ENCODE data around the gene NRDC. TPM values are rescaled to one million over a fixed set of nuclear protein-coding genes. Genes with fewer than 3 reads are reported as not detected.
"Not testable (repeated sequence)": the region's sequence is repeated elsewhere in the genome, so short reads cannot be mapped to it uniquely, and the experiment has no call there.

Gene NRDC
- total RNA-seq, 2 donors from 2014 or later = 88.0 to 108 TPM

- DNase-seq (ENCODE audit: low spot score) = no peak
Measured at GRCh38 chr1:51851882-51852396, 26.6 kb downstream of the NRDC start.

DNA sequence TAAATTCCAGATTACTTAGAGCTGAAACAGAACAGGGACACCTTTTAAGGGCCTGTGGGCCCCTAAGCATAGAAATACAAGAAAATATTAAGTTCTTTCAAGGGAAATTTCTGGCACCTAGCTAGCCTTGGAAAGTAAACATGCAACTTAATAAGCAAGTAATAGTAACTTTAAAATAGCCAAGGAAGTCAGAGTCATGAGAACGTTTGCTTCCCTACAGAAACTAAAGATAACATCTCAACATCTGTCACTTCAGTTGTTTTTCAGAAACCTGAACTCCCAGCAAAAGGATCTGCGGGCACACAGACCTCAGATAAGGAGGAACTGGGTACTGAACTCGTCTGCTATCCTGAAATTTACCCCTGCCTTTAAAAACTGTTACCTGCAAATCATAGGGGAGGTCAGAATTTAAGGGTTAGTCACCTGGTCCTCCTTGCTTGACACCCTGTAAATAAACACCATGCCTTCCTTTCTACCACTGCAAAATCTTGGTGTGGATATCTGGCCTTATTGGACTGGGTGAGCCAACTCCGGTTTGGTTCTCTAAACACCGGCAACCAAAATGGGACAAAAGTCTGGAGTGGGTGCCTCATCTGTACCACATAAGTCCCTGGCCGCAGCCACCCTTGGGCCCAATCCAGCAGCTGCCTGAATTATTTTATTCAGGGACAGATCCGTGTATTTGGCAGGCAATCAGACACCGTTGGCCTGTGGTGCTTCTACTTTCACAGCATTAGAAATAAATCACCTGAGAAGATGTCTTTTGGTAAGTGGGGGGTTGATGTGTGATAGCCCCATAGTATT lies 27.9 kb downstream of the NRDC start:
- DNase-seq (ENCODE audit: low spot score) = no peak
- intact Hi-C loops (cut with DNase I) = no loop called here

More at GRCh38 chr1:51851882-51852396, 26.6 kb downstream of the NRDC start:
- intact Hi-C loops (cut with DNase I) = no loop called here

DNA sequence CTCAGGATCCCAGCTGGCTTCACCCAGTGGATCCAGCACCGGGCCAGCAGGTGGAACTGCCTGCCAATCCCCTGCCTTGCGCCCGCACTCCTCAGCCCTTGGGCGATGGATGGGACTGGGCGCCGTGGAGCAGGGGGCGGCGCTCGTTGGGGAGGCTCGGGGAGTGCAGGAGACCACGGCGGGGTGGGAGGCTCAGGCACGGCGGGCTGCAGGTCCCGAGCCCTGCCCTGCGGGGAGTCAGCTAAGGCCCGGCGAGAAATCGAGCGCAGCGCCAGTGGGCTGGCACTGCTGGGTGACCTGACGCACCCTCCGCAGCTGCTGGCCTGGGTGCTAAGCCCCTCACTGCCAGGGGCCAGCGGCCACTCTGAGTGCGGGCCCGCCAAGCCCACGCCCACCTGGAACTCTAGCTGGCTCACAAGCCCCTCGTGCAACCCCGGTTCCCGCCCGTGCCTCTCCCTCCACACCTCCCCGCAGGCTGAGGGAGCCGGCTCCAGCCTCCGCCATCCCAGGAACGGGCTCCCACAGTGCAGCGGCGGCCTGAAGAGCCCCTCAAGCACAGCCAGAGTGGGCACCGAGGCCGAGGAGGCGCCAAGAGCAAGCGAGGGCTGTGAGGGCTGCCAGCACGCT lies 31.1 kb downstream of the NRDC start:
- no peak for DNase-seq (ENCODE audit: low spot score)
- intact Hi-C loops (cut with DNase I) = no loop called here

- no peak for DNase-seq (ENCODE audit: low spot score)
- intact Hi-C loops (cut with DNase I) = no loop called here
Measured at GRCh38 chr1:51843948-51844347, 34.6 kb downstream of the NRDC start.

DNA sequence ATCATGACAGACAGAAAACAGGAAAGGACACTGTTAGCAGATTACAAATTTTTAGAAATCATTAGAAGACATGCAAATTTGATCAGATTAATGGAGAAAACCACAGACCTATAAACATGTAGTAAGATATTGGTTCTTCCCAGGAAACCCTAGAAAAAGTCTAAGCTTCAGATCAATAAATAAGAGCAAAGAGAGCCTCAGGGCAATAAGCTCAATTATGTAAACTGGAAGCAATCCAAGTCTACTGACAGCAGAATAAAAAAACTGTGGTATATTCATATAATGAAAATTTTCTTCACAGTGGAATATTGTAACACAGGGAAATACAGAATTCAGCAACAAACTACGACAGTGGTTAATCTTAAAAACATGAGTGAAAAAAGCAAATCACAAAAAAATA lies 36.3 kb downstream of the NRDC start:
- intact Hi-C loops (cut with DNase I) = no loop called here
- DNase-seq (ENCODE audit: low spot score) = no peak

GRCh38 chr1:51840743-51841461 lies 37.6 kb downstream of the NRDC start:
- intact Hi-C loops (cut with DNase I) = no loop called here
- DNase-seq (ENCODE audit: low spot score) = no peak

DNA sequence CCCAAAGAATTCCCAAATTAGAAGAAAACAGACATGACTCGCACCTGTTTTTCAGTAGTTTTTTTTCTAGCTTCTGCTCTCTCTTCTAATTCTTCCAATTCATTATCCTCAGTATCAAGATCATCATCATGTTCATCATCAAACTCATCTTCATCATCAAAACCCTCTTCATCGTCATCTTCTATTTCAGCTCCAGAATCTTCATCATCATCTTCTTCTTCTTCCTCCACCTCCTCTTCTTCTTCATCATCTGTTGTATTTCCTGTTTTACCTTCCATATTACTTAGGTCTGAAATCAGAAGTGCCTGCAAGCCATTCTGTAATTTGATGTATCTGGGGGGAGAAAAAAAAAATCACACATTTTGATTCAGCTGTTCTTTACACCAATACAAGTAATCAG lies 38.3 kb downstream of the NRDC start:
- intact Hi-C loops (cut with DNase I) = no loop called here
- DNase-seq (ENCODE audit: low spot score) = no peak

- intact Hi-C loops (cut with DNase I) = no loop called here
- no peak for DNase-seq (ENCODE audit: low spot score)
Measured at GRCh38 chr1:51839094-51839493, 39.4 kb downstream of the NRDC start.

DNA sequence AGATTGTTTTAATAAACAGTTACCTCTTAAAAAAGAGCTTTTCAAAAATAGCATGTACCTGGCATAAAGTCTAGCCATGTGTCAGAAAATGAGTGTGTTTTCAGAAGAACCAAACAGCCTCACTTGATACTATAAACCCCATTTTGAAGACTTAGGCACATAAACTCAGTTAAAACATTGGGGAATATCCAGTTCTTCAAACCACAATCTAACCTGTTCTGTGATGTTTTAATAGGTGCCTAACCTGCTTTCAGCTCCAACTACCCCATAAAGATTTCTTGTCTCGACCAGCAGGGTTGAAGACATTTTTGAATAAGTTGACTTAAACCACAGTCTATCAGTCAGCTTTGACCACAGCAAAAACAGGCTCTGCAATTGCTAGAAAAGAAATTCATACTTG lies 41.3 kb downstream of the NRDC start:
- intact Hi-C loops (cut with DNase I) = no loop called here
- no peak for DNase-seq (ENCODE audit: low spot score)

DNA sequence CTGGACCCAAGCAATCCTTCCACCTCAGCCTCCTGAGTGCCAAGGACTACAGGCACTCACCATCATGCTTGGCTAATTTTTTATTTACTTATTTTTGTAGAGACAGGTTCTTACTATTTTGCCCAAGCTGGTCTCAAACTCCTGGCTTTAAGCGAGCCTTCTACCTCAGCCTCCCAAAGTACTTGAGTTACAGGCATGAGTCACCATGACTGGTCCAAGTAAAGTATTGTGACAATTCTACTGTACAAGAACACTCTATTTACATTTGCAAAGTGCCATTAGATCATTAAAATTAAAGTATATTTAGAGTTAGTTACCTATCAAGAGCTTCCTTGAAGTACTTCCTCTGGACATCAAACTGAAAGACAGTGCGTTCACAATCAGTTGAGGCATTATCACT lies 44.8 kb downstream of the NRDC start:
- intact Hi-C loops (cut with DNase I) = no loop called here
- DNase-seq (ENCODE audit: low spot score) = no peak

- intact Hi-C loops (cut with DNase I) = no loop called here
- no peak for DNase-seq (ENCODE audit: low spot score)
Measured at GRCh38 chr1:51829058-51829457, 49.5 kb downstream of the NRDC start.

- no peak for DNase-seq (ENCODE audit: low spot score)
- intact Hi-C loops (cut with DNase I) = no loop called here
Measured at GRCh38 chr1:51819810-51820209, 58.7 kb downstream of the NRDC start.

GRCh38 chr1:51819021-51819420 lies 59.5 kb downstream of the NRDC start:
- intact Hi-C loops (cut with DNase I); DNase-seq (ENCODE audit: low spot score): not testable (repeated sequence)

DNA sequence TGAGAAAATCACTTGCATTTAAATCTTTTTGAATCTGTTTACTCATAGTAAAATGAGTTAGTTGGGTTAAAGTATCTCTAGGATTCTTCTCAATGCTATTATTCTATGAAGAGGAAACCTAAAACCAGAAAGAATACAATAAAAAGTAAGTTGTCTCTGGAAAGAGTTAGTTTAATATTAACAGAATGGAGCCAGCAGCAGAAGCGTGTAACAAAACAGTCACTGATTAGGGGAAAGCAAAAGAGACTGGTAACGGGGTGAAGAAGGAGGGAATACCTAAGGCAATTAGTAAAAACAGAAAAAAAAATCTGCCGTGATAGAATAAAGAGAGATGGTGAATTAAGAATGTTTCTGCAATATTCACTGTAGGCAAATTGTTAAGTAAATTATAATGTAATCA lies 60.0 kb downstream of the NRDC start:
- DNase-seq (ENCODE audit: low spot score) = no peak
- intact Hi-C loops (cut with DNase I) = no loop called here

DNA sequence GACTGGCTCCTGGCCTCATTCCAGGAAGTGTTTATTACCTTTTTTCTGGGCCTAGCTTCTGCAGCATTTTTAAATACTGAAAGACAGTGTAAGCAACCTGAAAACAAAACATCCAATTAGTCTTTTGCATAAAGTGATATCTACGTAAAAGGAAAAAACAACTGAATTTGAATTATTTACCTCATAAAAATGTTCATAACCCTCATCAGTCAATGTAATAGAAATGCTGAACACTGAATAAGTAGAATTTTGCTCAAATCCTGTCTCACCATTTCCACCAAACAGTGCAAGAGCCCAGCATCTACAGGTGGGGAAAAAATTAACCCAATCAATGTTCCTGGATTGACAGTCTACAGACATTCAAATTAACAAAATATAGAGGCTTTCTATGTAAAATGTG lies 64.0 kb downstream of the NRDC start:
- intact Hi-C loops (cut with DNase I) = no loop called here
- no peak for DNase-seq (ENCODE audit: low spot score)

GRCh38 chr1:51799372-51799771 lies 79.2 kb downstream of the NRDC start:
- DNase-seq (ENCODE audit: low spot score) = no peak
- intact Hi-C loops (cut with DNase I) = no loop called here

DNA sequence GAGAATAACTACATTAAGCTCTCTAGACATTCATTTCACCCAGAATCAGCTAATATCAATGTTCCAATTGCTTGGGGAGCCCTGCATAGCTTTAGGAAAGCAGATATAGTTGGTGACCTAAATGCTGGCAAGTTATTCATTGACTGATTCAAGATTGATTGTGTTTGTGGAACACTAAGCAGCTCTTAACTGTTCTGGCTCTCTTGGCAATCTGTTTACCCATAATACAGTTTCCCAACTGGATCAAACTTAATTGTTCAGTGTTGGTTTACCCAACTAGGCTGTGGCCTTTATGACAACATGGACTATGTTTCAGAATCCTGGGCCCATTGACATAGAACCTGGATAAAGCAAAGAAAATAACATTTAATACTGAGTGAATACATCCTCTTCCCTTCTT lies 83.7 kb downstream of the NRDC start:
- intact Hi-C loops (cut with DNase I) = no loop called here
- no peak for DNase-seq (ENCODE audit: low spot score)

- no peak for DNase-seq (ENCODE audit: low spot score)
- intact Hi-C loops (cut with DNase I) = no loop called here
Measured at GRCh38 chr1:51794260-51794659, 84.3 kb downstream of the NRDC start.

- no peak for DNase-seq (ENCODE audit: low spot score)
- intact Hi-C loops (cut with DNase I) = no loop called here
Measured at GRCh38 chr1:51792864-51793263, 85.7 kb downstream of the NRDC start.

DNA sequence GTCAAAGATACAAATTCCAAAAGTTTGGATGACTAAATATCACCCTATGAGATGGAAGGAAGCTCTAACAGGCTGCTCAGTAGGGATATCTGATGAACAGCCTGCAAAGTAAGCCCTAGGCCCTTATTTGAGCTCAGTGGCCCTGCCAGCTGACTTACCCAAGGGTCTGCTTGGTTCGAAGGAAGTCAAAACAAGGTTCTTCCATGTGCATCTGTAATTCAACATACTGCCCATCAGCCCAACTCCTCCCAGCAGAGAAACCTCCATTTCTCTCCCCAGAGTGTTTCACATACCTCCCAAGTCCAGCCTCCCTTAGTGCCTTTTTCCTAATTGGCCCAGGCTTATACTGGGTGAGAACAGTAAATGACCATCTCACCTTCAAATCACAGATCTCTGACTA lies 86.6 kb downstream of the NRDC start:
- DNase-seq (ENCODE audit: low spot score) = no peak
- intact Hi-C loops (cut with DNase I) = no loop called here
